T1000 (cell line): Measurements from ENCODE around the gene NDUFA12.

ENCODE experiments used
- DNase-seq: peaks from one replicate; lab custom pipeline; 2025; ENCODE audit warnings: mixed read lengths; lab: John Stamatoyannopoulos, UW

The NDUFA12 gene

GRCh38 chr12:94940771-94941170 is 62.7 kb downstream of the NDUFA12 start:
- no peak for DNase-seq

DNA sequence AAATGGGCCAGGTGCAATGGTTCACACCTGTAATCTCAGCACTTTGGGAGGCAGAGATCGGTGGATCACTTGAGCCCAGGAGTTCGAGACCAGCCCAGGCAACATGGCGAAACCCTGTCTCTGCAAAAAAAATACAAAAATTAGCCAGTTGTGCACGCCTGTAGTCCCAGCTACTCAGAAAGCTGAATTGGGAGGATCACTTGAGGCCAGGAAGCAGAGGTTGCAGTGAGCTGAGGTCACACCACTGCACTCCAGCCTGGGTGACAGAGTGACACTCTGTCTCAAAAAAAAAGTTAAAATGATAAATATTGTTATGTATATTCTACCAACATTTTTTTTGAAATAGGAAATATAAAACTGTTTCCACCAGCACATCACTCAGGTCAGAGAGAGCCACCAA is 64.9 kb downstream of the NDUFA12 start:
- no peak for DNase-seq

GRCh38 chr12:94930772-94931171 is 72.7 kb downstream of the NDUFA12 start:
- no peak for DNase-seq

DNA sequence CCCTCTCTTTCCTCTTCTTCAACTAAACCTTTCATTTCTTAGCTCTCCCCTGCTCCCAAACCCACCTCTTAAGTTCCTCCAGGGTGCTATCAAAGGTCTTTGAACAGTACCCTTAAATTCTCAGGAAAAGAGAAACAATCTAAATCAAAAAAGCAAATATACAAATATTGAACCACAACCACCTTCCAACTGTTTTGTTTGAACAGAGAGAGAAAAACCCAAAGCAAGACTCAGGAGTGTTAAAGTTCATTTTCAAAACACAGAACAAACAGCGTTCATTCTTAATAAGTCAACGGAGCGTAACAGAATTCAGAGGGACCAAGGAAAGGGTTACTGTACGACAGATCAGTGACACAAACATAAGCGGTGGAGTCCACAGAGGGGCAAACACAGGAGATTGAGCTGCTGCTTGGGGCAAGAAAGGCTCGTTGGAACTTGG is 73.3 kb downstream of the NDUFA12 start:
- DNase-seq: no peak

DNA sequence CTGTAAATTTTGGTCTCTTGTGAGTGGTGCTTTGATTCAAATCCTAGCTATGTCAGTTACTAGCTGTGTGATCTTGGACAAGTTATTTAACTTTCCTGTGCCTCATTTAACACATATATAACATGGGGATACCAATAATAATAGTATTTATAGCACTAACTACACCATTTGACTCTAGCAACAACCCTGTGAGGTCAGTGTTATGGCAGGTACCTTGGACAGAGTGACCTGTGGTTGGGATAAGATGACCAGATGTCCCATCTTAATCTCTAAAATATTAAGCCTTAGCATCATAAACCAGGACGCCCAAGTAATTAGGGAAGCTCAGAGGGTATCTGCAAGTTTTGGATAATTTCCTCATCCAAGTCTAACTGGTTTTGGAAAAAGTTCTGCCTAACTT is 73.7 kb downstream of the NDUFA12 start:
- no peak for DNase-seq

DNA sequence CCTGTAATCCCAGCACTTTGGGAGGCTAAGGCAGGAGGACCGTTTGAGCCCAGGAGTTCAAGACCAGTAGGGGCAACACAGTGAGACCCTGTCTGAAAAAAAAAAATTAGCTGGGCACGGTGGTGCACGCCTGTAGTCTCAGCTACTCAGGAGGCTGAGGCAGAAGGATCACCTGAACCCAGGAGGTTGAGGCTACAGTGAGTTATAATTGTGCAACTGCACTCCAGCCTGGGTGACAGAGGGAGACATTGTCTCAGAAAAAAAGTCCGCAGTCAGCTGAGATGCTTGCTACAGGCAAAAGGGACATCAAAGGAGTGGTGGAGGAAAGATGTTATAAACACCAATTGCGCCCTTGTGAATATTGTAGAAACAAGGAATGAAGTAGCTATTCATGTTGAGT is 77.8 kb downstream of the NDUFA12 start:
- no peak for DNase-seq

DNA sequence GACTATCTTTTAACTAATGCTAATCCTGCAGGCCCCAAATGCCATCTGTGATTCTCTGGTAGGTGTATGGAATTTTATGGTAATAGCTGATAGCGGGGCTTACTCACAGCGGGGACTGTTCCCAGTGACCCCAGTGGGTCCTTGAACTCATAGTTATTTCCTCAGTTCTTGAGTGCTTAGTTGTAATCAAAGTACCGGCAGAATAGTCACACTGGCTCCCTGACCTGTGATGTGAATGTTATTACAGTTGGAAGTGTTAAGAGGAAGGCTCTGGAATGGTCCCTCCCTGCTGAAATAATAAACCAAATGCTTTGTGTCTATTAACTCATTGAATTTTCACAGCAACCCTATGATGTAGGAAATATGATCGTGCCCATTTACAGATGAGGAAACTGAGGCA is 78.3 kb downstream of the NDUFA12 start:
- DNase-seq: no peak

GRCh38 chr12:94922561-94922960 is 80.9 kb downstream of the NDUFA12 start:
- no peak for DNase-seq
